Stimulated activated CD8-positive, alpha-beta memory T cell treated with anti-CD3 and anti-CD28 coated beads, Interleukin-15, amount 100 ng/mL, for 4 hours (primary cell): ENCODE results near the gene TNRC6B.
A peak's percentile ranks its signal among the peaks of the same experiment; 100 is the strongest.
"Not testable (repeated sequence)": the region's sequence is repeated elsewhere in the genome, so short reads cannot be mapped to it uniquely, and the experiment has no call there.

Source experiments
- DNase-seq, 2 donors: peaks; one replicate each; pipeline ENCODE4 v3.0.0-alpha.2; 2020; ENCODE audit warnings: low read depth in 2 of 2

TNRC6B gene

DNA sequence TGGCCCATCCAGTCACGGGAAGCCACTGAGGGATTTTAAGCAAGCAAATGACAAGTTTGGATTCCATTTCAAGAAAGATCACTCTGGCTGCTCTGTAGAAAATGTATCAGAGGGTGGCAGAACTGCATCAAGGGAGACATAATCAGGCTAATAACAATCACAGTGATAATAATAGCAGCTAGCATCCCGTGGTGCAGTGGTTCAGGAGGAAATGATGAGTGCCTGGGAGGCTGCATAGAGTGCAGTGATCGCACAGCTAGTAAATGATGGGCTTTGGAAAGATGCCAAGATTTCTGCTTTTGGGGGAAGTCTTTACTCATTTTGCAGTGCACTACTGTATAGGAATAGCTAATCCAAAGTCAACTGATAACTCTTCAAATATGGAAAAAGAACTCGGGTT is 35.8 kb downstream of the TNRC6B start:
- no peak for DNase-seq

DNA sequence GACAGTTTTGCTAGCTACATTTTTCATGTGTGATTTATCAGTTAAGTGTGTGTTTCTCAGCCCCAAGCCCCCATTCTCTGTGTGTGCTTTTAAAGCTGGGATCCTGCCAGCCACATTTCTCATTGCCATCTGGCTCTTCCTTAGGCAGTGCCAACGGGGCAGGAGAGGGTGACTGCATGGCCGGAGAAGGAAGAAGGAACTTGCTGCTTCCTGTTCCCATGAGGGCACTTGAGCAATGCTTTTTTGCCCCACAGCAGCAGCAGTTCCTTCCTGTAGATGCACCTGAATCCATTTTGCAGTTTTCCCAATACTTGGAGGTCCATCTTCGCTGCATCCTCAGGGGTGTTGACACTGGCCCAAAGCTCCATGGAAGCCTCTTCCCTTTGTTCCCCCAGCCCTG is 37.5 kb downstream of the TNRC6B start:
- no peak for DNase-seq

DNA sequence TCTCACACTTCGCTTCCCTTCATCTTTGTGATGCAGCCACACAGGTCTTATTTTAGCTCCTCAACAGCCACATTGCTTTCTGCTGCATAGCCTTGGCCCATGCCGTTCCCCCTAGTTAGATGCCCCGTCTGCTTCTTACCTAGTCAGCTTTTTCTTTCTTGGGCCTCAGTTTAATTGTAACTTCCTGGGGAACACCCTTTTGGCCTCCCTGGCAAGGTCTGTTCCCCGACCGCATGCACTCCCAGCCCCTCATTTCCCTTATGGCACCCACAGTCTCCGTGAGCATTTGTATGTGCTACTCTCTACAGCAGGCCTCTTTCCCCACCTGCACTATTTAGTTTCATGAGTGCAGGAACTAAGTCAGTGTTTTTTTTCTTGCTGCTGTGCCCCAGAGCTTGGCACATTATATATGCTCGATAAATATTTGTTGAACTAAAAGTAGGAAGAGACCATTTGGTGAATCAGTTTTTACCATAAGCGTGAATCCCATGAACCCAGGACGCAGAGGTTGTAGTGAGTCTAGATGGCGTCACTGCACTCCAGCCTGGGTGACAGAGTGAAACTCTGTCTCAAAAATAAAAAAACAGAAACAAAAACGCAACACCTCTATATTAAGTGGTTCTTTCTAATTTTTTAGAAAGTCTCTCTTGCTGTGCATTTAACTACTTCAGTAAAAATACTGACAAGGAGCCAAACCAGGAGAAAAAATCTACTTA is 38.5 kb downstream of the TNRC6B start:
- no peak for DNase-seq

DNA sequence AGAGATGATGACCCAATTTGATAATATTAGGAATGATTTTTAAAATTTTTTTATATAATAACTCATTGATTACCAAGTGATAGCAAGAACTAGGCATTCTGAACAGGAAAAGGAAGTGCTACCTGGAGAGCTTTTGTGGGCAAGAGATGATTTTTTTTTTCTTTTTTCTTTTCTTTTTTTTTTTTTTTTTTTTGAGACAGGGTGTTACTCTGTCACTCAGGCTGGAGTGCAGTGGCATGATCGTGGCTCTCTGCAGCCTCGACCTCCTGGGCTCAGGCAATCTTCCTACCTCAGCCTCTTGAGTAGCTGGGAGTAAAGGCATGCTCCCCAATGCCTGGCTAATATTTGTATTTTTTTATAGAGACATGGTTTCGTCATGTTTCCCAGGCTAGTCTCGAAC is 40.4 kb downstream of the TNRC6B start:
- no peak for DNase-seq

DNA sequence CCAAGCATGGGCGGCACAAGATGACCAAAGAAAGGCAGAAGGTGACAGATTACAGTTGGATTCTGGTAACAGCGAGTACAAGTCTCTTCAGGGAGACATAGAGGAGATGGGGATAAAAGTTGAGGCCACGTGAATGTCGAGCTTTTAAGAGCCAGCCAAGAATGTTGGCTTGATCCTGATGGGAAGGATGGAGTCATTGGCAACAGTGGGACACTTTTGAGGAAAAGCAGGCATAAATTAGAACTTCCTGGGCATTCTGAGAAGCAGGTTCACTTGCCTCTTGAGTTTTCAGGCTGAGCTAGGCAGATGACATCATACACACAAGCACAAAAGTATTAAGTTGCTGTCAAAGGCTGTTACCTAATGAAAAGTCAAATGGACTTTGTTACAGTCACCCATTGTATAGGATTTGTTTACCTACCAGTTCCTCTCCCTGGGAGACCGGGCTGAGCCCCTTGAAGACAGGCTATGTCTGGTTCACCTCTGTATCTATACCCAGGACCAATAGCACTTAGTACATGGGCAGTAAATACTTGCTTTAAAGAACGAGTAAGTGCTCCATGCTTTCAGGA is 41.1 kb downstream of the TNRC6B start:
- DNase-seq: no peak

DNA sequence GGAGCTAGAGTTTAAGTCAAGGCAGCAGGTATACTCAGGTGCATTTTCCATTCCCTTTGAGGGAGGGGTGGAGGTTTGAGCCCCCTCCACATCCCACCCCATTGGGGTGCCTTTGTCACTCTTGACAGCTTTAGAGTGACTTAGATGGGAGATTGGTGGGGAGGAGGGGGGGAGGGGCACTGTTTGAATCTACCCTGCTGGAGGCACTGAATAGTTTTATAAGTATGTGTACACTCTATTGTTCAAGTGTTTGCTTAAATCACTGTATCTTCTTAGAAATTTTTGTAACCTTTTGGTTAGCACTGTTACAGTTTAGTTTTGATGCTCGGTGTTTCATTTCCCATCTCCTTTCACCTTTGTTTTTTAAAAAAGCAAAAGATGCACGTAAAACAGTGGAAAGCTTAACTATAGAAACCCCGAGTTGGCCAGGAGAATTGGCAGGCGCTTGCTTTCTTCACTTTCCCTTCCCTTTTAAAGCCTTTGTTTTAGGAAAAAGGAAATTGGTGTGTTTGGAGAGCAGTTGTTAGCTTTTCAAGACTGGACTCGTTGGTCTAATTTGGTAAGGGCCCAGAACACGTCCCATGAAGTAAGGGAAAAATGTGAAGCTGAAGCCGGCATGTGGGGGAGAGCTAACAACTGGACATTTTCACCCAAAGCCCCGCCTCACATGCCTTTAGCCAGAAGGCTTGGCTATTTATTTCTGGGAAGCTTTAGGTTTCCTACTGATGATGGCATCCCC is 42.8 kb downstream of the TNRC6B start:
- DNase-seq: no peak

DNA sequence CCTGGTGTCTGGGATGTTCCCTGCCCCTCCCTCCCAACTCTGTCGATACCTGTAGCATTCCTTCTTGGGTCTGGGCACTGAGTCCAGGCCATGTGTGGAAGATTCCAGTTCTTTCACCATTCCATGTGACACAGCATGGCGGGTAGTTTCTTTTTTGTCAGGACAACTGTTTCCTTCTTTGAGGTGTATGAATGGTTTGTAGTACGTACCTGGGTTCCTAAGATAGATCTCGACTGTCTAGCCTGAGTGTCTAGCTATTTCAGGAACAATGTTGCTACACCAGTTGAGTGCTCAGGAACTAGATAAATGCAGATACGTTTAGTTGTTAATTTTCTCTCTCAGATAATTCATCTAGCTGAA is 43.3 kb downstream of the TNRC6B start:
- DNase-seq: no peak

DNA sequence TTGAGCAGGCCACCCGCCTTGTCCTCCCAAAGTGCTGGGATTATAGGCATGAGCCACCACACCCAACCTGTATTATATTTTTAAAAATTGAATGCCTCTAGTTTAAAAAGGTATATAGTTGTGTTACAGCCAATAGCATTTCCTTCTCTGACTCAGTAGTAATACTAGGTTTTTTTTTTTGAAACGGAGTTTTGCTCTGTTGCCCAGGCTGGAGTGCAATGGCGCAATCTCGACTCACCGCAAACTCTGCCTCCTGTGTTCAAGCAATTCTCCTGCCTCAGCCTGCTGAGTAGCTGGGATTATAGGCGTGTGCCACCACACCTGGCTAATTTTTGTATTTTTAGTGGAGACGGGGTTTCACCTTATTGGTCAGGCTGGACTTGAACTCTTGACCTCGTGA is 45.3 kb downstream of the TNRC6B start:
- DNase-seq: not testable (repeated sequence)

DNA sequence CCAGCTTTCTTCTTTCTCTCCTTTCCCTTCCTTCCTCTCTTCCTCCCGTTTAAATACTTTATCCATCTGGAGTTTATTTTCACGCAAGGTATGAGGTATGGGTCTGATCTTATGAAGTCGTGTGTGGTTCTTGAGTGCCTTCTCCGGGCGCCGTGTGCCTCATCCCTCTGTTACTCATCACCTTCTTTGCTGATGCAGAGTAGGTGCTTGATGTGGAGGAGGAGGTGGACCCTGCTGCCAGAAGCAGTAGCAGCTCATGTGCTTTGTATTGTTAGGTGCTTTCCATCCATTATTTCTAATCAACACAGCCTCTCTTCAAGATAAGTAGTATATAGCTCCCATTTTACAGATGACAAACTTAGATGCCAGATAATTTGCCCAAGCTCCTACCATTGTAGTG is 47.0 kb downstream of the TNRC6B start:
- peak; percentile 17 to 45 for DNase-seq

DNA sequence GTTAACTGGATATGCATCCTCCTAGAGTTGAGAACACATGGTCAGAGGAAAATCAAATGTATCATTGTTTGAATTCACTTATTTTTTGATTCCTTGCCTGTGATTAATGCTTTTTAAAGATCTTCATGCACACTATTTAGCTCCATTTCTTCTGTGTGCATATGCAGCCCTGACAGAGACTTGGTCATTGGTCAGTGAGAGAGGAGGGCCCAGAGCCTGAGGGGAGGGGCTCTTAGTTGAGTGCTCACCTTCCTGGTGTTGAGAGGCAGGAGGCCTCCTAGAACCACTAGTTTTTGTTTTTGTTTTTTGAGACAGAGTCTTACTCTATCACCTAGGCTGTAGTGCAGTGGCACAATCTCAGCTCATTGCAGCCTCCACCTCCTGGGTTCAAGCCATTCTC is 48.9 kb downstream of the TNRC6B start:
- DNase-seq: no peak

DNA sequence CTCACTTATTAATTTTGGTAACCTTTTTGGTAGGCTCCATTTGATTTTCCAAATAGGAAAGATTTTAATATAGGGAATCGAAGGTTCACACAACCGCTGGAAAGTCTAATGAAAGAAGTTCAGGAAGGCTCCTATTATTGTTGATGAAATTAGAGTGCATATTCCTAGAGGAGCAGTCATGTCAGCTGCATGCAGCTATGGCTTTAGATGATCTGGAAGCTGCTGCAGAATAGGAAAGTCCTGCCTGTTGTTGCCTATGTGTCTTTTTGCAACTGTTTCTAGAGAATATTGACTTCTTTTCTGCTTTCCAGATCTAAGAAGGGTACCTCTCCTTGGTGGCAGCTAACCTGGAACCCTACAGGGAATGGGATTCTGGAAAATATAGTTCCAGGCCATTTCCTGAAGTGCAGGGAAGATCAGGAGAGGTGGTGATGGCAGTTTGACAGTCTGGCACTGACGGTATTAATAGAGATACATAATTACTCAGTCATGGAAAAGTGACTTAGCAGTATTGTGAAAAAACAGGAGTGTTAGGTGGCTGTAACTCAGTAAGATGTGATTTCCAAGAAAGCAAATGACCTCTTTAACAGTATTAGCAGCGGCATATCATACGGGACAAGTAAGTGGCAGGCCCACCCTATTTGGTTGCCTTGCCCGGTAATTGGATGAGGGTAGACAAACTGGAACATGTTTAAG is 54.0 kb downstream of the TNRC6B start:
- DNase-seq: no peak

DNA sequence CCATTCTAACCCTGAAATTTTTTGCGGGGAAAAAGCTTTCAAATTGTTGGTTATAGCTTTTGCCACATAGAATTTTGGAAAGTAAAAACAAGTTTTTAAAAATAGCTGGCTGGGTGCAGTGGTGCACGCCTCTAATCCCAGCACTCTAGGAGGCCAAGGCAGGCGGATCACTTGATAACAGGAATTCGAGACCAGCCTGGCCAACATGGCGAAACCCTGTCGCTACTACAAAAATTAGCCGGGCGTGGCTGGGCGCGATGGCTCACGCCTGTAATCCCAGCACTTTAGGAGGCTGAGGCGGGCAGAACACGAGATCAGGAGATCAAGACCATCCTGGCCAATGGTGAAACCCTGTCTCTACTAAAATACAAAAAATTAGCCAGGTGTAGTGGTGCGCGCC is 54.9 kb downstream of the TNRC6B start:
- no peak for DNase-seq

DNA sequence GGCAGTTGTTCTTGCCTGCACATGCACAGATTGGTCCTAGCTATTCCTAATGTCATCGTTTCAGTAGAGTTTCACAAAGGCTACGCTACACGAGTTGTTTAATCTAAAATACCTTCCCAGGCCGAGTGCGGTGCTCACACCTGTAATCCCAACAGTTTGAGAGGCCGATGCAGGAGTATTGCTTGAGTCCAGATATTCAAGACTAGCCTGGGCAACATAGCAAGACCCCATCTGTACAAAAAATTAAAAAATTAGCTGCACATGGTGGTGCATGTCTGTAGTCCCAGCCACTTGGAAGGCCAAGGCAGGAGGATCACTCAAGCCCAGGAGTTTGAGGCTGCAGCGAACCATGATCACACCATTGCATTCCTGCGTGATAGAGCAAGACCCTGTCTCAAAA is 56.2 kb downstream of the TNRC6B start:
- DNase-seq: no peak

DNA sequence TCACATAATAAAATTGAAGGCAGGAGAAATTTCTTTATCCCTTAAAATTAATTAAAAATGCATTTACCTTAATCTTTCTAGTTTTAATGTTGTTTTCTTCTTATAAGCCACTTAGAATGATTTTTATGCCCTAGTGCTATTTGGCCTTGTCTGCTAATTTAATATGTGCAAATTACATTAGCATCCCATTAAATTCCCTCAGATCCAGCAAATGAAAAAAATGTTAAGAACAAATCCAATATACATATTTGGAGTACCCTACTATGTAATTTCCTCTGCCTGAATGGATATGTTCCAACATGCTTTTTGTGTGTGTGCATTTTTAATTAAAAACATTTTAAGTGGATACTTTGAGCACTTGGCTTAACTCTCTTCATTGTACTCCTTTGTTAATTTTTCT is 56.9 kb downstream of the TNRC6B start:
- DNase-seq: no peak

DNA sequence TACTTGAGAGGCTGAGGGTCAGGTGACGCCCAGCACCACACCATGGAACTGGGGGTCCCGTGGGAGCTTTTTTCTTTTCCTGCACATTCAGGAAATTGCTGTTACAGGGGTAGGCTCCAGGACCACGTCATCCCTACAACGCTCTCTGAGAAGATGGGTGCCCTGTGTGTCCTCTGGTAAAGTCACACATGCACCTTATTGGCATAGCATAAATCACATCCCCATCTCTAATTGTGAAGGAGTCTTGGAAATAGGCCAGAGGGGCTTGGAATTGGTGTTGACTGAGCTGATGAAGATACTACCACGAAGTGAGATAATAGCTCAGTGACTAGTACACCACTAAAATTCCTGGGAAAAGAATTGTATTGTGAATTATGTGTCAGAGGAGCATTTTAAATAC is 57.6 kb downstream of the TNRC6B start:
- DNase-seq: no peak

DNA sequence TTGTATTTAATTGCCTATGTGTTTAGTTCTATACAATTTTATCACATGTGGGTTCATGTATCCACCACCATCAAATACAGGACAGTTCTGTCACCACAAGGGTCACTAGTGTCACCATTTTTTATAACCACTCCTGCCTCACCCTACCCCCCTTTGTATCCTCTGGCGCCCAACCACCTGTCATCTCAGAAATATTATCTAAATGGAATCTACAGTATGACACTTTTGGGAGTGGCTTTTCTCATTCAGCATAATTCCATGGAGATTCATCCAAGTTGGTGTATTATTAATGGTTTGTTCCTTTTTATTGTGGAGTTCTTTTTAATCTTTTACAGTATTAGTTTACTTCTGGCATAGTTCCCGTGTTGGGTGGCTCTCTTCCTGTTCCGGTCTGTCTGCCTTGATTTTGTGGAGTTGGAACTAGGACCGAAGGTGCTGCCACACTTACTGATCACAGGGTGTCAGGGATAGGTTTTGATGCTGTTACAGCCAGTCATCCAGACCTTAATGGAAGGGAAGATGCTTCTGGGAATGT is 58.5 kb downstream of the TNRC6B start:
- no peak for DNase-seq

DNA sequence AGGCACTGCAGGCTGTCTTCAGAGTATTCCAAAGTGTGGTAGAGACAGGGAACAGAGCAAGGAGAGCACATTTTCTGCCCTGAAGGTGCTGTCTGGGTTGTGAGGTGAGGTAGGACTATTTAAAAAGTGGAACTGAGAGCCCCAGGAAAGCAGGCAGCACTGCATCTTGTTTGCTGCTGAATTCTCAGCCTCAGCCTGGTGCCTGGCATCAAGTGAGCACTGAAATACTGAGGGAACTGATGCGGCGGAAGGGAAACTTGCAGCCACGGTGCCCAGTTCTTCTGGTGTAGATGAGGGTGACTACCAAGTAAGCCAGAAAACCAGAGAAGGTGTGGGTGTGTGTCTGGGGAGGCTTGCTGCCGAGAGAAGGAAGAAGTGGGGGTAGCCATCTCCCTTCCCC is 59.5 kb downstream of the TNRC6B start:
- DNase-seq: no peak

DNA sequence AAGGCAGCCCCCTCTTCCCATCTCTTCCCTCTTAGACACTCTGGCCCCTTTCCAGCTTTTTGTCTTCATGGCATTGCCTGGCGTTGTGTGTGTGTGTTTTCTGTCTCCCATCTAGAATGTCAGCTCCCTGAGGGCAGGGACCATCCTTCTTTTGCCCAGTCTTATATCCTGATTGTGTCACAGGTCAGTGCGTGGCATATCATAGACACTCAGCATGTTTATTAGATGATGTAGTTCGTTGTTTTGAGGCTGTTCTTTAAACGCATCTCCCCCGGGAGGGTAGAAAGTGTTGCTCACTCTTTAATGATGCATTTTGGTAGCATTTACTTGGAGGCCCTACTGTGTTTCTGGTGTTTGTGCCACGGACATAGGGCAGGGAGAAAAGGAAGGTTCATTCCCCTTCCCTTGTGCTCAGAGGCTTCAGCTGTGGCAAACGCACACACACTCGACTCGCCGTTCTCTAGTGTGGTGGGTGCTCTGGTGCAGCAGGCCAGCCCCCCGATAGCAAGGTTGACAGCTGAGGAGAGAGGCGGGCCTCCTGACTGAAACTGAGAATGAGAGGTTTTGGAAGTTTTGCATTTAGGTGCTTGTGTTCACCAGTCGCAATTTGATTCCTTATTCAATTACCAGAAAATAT is 60.2 kb downstream of the TNRC6B start:
- no peak for DNase-seq

DNA sequence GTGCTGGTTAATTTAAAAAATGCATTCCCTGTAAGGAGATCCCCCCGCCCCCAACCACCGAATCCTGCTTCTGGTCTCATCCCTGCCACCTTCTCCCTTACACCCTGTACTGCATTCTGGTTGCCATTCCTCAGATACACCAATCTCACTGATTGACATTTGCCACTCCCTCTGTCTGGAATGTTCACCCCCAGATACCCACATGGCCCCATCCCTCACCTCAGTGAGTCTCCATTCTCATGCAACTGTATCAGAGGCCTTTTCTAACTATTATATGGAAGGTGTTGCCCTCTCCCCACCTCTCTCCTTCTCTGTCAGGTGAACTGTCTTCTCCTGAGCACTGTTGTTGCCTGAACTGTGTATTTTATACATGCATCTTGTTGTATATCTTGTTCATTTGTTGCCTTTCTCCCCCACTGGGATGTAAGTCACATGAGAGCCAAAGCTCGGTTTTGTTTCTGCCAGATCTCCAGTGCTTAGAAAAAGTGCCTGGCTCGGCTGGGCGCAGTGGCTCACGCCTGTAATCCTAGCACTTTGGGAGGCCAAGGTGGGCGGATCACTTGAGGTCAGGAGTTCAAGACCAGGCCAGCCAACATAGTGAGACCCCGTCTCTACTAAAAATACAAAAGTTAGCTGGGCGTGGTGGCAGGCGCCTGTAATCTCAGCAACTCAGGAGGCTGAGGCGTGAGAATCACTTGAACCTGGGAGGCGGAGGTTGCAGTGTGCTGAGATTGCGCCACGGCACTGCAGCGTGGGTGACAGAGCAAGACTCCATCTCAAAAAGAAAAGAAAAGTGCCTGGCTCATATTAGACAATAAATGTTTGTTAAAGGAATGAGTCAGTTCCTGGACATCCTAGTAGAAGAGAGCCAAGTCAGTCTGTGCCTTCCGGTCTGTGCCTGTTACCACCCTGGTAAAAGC is 61.0 kb downstream of the TNRC6B start:
- no peak for DNase-seq

DNA sequence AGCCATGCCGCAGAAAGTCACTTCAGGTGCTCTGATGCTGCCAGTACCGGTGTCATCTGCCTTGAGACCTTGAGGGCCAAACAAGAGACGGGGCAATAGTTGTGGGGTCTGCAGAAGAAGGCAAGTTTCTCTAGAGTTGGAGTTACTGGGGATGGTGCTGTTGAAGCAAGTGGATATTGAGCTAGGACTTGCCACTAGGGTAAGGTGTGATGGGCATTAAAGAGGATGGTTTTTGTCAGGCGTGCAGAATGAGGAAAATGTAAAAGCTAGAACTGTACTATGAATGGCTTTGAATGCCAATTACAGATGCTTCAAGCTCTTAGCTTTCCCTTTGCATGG is 61.6 kb downstream of the TNRC6B start:
- no peak for DNase-seq

DNA sequence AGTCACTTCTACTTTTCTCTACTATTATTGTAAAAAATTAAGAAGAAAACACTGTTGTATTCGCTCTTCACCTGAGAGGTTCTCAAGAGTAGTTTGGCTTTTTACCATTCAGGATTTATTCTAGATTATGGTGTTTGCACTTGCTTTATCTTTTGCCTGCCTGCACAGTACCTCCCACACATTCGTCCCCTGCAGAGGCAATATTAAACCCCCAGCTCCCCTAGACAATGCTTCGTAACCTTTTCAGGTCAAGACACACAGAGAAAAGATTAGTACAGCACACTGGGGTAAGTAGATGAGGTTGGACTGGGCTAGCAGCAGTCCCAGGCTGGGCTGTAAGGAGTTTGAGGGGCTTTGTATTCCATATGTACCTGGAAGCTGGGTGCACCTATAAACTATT is 62.4 kb downstream of the TNRC6B start:
- DNase-seq: no peak
